ENCODE results near the gene SLC8A1. TPM values are rescaled to one million over a fixed set of nuclear protein-coding genes. Genes with fewer than 3 reads are reported as not detected.

The SLC8A1 gene
- total and polyA plus RNA-seq, 12 donors = 0.54 to 128 (median 18.5) TPM

DNA sequence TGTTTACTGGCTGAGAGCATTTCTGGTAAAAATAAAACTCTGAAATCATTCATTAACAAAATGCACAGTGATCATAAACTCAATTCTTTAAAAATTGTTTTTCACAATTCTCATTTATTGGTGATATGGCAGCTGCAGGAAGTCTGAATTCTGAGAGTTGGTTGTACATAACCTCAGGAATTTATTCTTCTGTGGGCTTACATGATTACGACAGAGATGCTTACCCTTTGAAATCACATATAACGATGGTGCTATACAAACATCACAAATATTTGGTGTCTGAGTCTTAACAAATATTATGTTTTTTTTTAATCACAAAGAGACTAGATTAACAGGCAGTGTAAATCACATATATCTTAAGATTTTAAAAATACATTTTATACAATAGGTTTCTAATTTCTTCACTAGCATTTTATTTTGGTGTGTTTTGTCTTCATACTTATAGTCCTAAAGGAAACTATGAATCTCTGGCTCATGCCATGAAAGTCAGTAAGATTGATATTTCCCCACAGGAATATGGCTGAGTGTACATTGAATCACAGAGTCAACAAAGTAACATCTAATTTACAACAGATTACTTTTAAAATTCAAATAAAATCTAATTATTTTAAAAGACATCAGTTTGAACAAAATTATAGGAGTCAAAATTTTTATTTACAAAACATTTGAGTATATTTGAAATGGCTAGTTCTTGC is 354.1 kb downstream of the SLC8A1 start:
- Histone ChIP-seq H3K36me3 (replicated peaks in 1 of 2) (no peaks in the 10 kb centered on the region), H3K4me1 (replicated peaks in 1 of 2) (no peaks in the 10 kb centered on the region), H3K27ac (no peak overlapping the region), H3K4me3 (no peak overlapping the region), H3K27me3 (no peaks in the 10 kb centered on the region), H3K9me3 (replicated peaks in 1 of 3) (no peaks in the 10 kb centered on the region)
- intact Hi-C loops (cut with DNase I) = no loop called here
- no peak for TF ChIP-seq POLR2A (IDR thresholded peaks at IDR 0.05)
- TF ChIP-seq, protein P1, sequence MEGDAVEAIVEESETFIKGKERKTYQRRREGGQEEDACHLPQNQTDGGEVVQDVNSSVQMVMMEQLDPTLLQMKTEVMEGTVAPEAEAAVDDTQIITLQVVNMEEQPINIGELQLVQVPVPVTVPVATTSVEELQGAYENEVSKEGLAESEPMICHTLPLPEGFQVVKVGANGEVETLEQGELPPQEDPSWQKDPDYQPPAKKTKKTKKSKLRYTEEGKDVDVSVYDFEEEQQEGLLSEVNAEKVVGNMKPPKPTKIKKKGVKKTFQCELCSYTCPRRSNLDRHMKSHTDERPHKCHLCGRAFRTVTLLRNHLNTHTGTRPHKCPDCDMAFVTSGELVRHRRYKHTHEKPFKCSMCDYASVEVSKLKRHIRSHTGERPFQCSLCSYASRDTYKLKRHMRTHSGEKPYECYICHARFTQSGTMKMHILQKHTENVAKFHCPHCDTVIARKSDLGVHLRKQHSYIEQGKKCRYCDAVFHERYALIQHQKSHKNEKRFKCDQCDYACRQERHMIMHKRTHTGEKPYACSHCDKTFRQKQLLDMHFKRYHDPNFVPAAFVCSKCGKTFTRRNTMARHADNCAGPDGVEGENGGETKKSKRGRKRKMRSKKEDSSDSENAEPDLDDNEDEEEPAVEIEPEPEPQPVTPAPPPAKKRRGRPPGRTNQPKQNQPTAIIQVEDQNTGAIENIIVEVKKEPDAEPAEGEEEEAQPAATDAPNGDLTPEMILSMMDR (IDR thresholded peaks at IDR 0.05) = no peak
- 77 to 90% (median 86%) methylated on average over 2 of the region's 2 CpGs for WGBS, 4 donors
- DNase-seq = no peak

DNA sequence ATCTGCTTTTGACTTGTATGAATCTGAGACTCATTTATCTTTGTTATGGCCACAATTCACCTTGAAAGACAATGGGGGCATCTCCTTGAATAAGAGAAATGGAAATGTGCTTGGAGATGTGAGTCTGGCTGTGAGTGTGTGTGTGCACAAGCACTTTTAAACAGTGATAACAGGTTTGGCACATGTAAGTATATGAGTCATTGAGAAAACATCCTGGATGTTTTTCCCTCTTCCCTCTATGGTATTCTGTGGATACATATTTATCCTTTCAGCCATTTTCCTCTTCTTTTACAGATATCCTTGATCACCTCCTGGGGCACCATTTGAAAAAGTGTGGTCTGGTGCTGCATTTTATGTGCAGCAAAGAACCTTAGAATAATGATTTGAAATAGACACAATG is 355.5 kb downstream of the SLC8A1 start:
- Histone ChIP-seq H3K27ac (no peak overlapping the region), H3K4me1 (replicated peaks in 1 of 2) (no peaks in the 10 kb centered on the region), H3K27me3 (no peaks in the 10 kb centered on the region), H3K4me3 (no peak overlapping the region), H3K9me3 (replicated peaks in 1 of 3) (no peaks in the 10 kb centered on the region), H3K36me3 (replicated peaks in 1 of 2) (no peaks in the 10 kb centered on the region)
- TF ChIP-seq POLR2A (IDR thresholded peaks at IDR 0.05) = no peak
- TF ChIP-seq, protein P1 (IDR thresholded peaks at IDR 0.05) = no peak
- intact Hi-C loops (cut with DNase I) = no loop called here
- no peak for DNase-seq

DNA sequence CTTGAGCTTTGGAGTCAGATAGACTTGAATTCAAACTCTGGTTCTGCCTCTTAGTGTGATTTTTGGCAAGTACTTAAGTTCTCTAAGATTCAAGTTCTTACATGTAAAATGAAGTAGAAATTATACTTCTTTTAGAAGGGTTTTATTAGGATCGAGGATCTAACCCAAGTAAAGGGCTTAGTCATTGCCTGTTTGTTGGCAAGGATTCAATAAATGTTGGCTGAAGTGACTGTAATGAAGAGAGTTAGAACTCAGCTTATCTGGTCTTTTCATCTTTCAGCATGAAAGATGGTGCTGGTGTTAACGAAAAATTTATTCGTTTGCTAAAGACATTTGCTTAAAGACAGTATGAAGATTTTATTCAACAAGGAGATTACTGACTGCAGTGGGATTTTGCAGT is 356.9 kb downstream of the SLC8A1 start:
- peak in 1 of 7 donors; percentile 9 for DNase-seq
- WGBS, 4 donors = 15 to 28% (median 17%) methylated on average over 3 of the region's 3 CpGs
- Histone ChIP-seq H3K4me3 (no peak overlapping the region), H3K36me3 (replicated peaks in 1 of 2) (no peaks in the 10 kb centered on the region), H3K27ac (no peak overlapping the region), H3K9me3 (replicated peaks in 1 of 3) (no peaks in the 10 kb centered on the region), H3K27me3 (no peaks in the 10 kb centered on the region), H3K4me1 (replicated peaks in 1 of 2) (no peaks in the 10 kb centered on the region)
- no peak for TF ChIP-seq POLR2A (IDR thresholded peaks at IDR 0.05)
- TF ChIP-seq, protein P1 (IDR thresholded peaks at IDR 0.05) = no peak
- intact Hi-C loops (cut with DNase I) = no loop called here

DNA sequence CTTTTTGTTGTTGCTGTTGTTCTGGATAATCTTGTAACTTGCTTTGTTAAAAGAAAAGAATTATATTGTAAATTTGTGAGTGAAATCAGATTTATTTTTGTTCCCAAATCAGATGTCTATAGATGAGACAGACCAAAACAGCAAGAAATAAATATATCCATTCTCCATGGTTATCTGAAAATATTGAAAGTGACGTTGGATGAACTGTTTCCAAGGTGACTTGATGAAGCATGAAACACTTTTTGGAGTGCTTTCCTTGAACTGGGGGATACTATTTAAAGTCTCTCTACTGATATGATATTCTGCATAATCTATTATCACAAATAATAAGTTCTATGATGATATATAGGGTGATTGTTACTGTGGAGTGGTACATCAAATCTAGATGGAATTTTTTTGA is 357.4 kb downstream of the SLC8A1 start:
- 77 to 89% (median 81%) methylated on average over 1 of the region's 1 CpG for WGBS, 4 donors
- Histone ChIP-seq H3K36me3 (replicated peaks in 1 of 2) (no peaks in the 10 kb centered on the region), H3K27me3 (no peaks in the 10 kb centered on the region), H3K9me3 (replicated peaks in 1 of 3) (no peaks in the 10 kb centered on the region), H3K27ac (no peak overlapping the region), H3K4me1 (replicated peaks in 1 of 2) (no peaks in the 10 kb centered on the region), H3K4me3 (no peak overlapping the region)
- no peak for TF ChIP-seq POLR2A (IDR thresholded peaks at IDR 0.05)
- TF ChIP-seq, protein P1 (IDR thresholded peaks at IDR 0.05) = no peak
- intact Hi-C loops (cut with DNase I) = no loop called here
- DNase-seq = no peak

Data from adrenal gland (tissue), 12 donors.